ENCODE data around the gene MIPEP. TPM values are rescaled to one million over a fixed set of nuclear protein-coding genes. Genes with fewer than 3 reads are reported as not detected.
"Not testable (repeated sequence)": the region's sequence is repeated elsewhere in the genome, so short reads cannot be mapped to it uniquely, and the experiment has no call there.

Gene MIPEP
- polyA plus RNA-seq, 6 donors from 2014 or later: 5.1 to 27.3 (median 22.4) TPM

DNA sequence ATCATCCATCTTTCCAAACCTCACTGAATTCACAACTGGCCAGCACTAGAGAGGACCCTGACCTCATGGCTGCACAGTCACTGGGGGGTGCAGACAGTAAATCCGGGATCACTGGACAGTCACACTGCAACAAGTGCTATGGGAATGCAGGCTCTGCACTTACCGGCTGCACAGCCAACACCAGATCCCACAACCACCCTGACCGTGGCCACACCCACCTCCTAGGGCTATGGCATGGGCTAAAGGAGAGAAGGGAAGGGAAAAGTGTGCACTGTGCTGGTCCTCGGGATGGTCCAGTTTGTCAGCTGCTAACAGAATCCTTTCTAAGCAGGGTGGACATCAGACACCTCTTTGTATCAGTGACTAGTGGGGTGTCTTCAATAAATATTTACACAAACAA is 118.2 kb downstream of the MIPEP start:
- H3K27ac Mint-ChIP-seq: no peak overlapping the region
- H3K4me3 Mint-ChIP-seq: no peak overlapping the region
- H3K4me1 Mint-ChIP-seq: peaks cover 14 to 39% (median 23%) of the 10 kb centered on the region in 3 donors
- DNase-seq (no peak), ATAC-seq (ENCODE audit: low read depth in 2 of 2) (no peak)
- peaks cover 59 to 84% (median 66%) of the 10 kb centered on the region in 3 donors for H3K27me3 Mint-ChIP-seq
- H3K36me3 Mint-ChIP-seq: peaks cover 8 to 15% of the 10 kb centered on the region in 2 donors
- H3K9me3 Mint-ChIP-seq: no peaks in the 10 kb centered on the region

DNA sequence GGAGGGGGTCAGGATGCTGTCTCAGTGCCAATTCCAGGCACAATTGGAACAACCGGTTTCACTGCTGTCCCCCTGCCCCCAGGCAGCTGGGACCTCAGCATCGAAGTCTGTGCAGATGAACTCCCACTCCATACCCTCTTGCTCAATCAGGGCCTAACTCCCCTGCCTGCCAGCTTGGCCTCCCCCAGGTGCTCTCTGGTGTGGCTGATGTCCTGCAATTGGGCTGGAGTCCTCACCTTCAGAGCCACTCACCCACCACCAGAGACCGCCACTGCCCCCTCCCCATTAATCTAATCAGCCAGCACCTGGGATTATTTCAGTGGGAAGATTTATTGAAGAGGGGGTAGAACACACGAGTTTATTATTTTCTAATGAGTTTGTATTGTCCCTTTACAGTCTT is 118.8 kb downstream of the MIPEP start:
- Mint-ChIP-seq H3K27ac (no peak overlapping the region), H3K36me3 (peaks cover 2 to 17% of the 10 kb centered on the region in 2 donors), H3K4me1 (peaks cover 11 to 34% (median 19%) of the 10 kb centered on the region in 3 donors), H3K27me3 (peaks cover 54 to 78% (median 67%) of the 10 kb centered on the region in 3 donors), H3K4me3 (no peak overlapping the region), H3K9me3 (no peaks in the 10 kb centered on the region)
- ATAC-seq (ENCODE audit: low read depth in 2 of 2) (no peak), DNase-seq (no peak)

DNA sequence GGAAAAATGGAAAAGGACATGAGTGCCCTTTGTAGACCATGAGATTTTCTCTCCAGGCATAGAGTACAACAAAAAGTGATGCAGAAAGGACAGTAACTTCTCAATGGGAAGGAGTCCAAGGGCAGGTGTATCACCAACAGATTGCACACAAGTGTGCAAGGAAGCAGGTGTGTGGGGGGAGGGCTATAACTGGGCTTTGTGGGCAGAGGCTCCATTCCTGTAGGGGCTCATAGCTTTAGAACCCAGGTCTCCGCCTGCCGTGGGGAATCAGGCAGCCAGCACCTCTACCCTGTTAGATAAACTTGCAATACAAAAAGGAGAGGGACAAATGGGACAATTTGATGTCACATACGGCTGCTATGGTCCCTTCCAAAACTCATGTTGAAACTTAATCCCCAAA is 119.8 kb downstream of the MIPEP start:
- DNase-seq (no peak), ATAC-seq (ENCODE audit: low read depth in 2 of 2) (no peak)
- Mint-ChIP-seq H3K9me3 (no peaks in the 10 kb centered on the region), H3K4me3 (peak overlapping the region in 1 of 8 donors; percentile 25), H3K36me3 (peaks cover 0 to 19% of the 10 kb centered on the region in 2 donors), H3K4me1 (peaks cover 9 to 32% (median 19%) of the 10 kb centered on the region in 3 donors), H3K27me3 (peaks cover 51 to 73% (median 70%) of the 10 kb centered on the region in 3 donors), H3K27ac (no peak overlapping the region)

DNA sequence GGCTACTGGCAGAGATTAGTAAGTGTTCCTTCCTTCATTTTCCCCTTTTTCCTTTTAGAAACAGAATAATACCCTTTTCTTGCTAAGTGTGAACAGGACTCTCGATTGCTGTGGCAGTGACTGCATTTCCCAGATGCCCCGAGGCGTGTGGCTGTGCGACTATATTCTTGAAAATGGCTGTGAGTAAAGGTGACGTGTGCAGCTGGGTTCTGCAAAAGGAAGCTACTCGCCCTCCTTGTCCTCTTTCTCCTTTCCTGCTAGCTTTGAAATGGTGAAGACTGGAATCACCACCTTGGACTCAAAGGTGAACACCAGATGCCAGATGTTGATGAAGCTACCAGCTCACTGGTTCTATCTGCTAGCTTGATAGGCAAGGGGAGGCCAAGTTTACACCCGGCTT is 121.4 kb downstream of the MIPEP start:
- no peak for ATAC-seq (ENCODE audit: low read depth in 2 of 2)
- H3K36me3 Mint-ChIP-seq: peaks cover 0 to 15% of the 10 kb centered on the region in 2 donors
- no peak overlapping the region for H3K27ac Mint-ChIP-seq
- no peak overlapping the region for H3K4me3 Mint-ChIP-seq
- H3K4me1 Mint-ChIP-seq: peaks cover 9 to 32% (median 19%) of the 10 kb centered on the region in 3 donors
- H3K27me3 Mint-ChIP-seq: peaks cover 38 to 69% (median 58%) of the 10 kb centered on the region in 3 donors
- DNase-seq: no peak
- no peaks in the 10 kb centered on the region for H3K9me3 Mint-ChIP-seq

DNA sequence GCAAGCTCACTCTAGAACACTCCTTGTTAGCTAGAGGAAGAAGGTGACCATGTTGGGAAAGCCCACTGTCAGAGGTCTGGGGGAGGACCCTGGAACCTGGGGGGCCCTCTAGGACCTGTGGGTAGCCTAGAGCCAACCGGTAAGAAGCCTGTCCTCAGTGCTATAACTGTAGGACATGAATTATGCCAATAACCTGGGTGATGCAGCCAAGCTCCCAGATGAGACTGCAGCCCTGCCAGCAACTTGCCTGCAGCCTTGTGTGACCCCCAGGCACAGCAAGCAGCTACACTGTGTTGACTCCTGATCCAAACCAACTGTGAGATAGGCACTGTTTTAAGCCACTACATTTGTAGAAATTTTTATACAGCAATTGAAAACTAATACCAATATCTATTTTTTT is 122.3 kb downstream of the MIPEP start:
- no peak for ATAC-seq (ENCODE audit: low read depth in 2 of 2)
- H3K36me3 Mint-ChIP-seq: peaks cover 0 to 18% of the 10 kb centered on the region in 2 donors
- H3K27ac Mint-ChIP-seq: no peak overlapping the region
- no peak for DNase-seq
- H3K27me3 Mint-ChIP-seq: peaks cover 34 to 65% (median 53%) of the 10 kb centered on the region in 3 donors
- H3K4me3 Mint-ChIP-seq: no peak overlapping the region
- no peaks in the 10 kb centered on the region for H3K9me3 Mint-ChIP-seq
- peaks cover 9 to 32% (median 19%) of the 10 kb centered on the region in 3 donors for H3K4me1 Mint-ChIP-seq

DNA sequence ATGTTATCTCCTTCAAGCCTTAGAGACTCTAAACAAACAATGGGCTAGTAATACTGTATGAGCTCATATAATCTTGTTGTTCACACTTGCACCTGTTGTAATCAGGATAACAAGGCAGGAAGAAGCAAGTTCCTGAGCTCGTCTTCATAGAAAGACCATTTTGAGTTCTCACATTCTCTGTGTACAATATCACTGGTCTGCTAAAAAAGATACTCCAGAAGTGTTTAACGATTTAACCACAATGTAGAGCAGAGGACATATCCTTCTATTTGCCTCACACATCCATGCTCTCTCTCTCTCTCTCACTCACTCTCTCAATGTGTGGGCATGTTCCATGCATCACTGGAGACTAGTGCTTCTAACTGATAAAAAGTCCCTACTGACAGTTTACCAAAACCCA is 122.9 kb downstream of the MIPEP start:
- Mint-ChIP-seq H3K4me1 (peaks cover 6 to 27% (median 16%) of the 10 kb centered on the region in 3 donors), H3K4me3 (no peak overlapping the region), H3K36me3 (peaks cover 0 to 18% of the 10 kb centered on the region in 2 donors), H3K27ac (peak overlapping the region in 1 of 6 donors; percentile 7), H3K27me3 (peaks cover 34 to 59% (median 46%) of the 10 kb centered on the region in 3 donors), H3K9me3 (no peaks in the 10 kb centered on the region)
- ATAC-seq (ENCODE audit: low read depth in 2 of 2) (peak in 1 of 2 donors; percentile 33), DNase-seq (no peak)

DNA sequence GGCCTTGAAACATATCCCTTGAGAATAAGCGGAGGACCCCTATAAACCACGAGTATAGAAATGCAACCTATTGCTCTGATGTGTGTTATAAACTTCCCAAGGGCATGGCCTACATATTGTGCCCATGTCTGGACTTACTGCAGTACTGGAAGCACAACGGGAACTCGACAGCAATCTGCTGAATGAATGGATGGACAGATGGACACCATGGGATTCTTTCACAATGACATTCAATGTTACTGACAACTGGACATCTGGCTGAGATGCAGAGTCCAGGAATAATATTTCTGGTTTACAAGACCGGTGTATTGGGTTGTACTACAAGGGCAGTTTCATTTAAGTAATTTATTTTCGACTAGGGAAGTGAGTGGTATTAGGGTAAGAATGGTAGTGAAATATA is 123.7 kb downstream of the MIPEP start:
- ATAC-seq (ENCODE audit: low read depth in 2 of 2) (no peak), DNase-seq (no peak)
- Mint-ChIP-seq H3K27ac (no peak overlapping the region), H3K4me3 (no peak overlapping the region), H3K36me3 (peaks cover 0 to 18% of the 10 kb centered on the region in 2 donors), H3K27me3 (peaks cover 28 to 53% (median 40%) of the 10 kb centered on the region in 3 donors), H3K9me3 (no peaks in the 10 kb centered on the region), H3K4me1 (peaks cover 6 to 22% (median 13%) of the 10 kb centered on the region in 3 donors)

DNA sequence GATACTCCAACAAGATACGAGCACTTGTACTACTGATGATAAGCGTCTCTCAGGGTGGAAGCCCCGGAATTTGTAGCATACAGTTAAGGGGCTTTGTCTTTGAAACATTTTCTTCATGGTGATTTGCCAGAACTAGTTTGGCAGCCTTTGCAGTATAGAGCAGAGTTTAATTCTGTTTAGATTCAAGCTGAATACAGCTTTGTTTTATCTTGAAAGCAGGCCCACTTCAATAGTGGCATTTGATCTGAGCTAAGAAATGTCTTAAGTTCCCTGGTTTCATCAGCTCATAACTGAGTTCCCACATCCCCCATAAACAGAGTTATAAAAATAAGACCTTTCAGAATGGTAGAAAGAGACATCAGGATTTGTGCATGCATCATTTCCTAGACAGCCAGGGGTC is 125.9 kb downstream of the MIPEP start:
- peaks cover 6 to 12% (median 9%) of the 10 kb centered on the region in 3 donors for H3K4me1 Mint-ChIP-seq
- ATAC-seq (ENCODE audit: low read depth in 2 of 2): no peak
- H3K36me3 Mint-ChIP-seq: peaks cover 0 to 17% of the 10 kb centered on the region in 2 donors
- DNase-seq: no peak
- H3K27me3 Mint-ChIP-seq: peaks cover 8 to 31% (median 18%) of the 10 kb centered on the region in 3 donors
- H3K27ac Mint-ChIP-seq: no peak overlapping the region
- no peaks in the 10 kb centered on the region for H3K9me3 Mint-ChIP-seq
- H3K4me3 Mint-ChIP-seq: no peak overlapping the region

DNA sequence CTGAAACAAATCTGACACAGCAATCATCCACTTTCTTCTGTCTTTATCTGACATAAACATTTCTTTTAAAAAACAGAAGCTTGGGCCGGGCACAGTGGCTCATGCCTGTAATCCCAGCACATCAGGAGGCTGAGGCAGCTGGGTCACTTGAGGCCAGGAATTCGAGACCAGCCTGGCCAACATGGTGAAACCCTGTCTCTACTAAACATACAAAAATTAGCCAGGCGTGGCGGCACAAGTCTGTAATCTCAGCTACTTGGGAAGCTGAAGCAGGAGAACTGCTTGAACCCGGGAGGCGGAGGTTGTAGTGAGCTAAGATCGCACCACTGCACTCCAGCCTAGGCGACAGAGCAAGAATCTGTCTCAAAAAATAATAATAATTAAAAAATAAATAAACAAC is 127.4 kb downstream of the MIPEP start:
- not testable (repeated sequence) for H3K4me1 Mint-ChIP-seq; H3K27ac Mint-ChIP-seq; H3K4me3 Mint-ChIP-seq; DNase-seq; H3K9me3 Mint-ChIP-seq; ATAC-seq (ENCODE audit: low read depth in 2 of 2)
- Mint-ChIP-seq H3K36me3 (peaks cover 0 to 17% of the 10 kb centered on the region in 2 donors), H3K27me3 (peaks cover 7 to 24% (median 8%) of the 10 kb centered on the region in 3 donors)

DNA sequence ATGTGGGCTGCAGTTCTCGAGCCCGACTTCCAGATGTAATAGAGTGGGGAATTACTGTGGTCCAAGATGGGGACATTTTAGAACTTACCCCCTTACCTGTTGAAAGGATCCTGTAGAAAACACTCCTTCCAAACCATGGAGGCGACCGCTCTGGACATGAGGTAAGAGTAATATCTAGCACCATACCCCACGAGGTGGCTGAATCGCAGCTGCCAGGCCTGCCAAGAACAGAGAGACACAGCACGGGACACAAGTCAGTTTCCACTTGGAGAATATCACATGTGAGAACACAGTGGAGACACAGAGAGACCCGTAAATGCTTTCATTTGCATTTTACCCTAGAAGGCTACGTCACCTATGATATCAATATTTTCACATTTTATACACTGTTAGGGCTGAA is 129.2 kb downstream of the MIPEP start:
- peaks cover 0 to 14% (median 0%) of the 10 kb centered on the region in 3 donors for H3K27me3 Mint-ChIP-seq
- no peak overlapping the region for H3K27ac Mint-ChIP-seq
- ATAC-seq (ENCODE audit: low read depth in 2 of 2) (no peak), DNase-seq (no peak)
- H3K36me3 Mint-ChIP-seq: peaks cover 0 to 17% of the 10 kb centered on the region in 2 donors
- H3K4me3 Mint-ChIP-seq: no peak overlapping the region
- H3K4me1 Mint-ChIP-seq: no peaks in the 10 kb centered on the region
- no peaks in the 10 kb centered on the region for H3K9me3 Mint-ChIP-seq

DNA sequence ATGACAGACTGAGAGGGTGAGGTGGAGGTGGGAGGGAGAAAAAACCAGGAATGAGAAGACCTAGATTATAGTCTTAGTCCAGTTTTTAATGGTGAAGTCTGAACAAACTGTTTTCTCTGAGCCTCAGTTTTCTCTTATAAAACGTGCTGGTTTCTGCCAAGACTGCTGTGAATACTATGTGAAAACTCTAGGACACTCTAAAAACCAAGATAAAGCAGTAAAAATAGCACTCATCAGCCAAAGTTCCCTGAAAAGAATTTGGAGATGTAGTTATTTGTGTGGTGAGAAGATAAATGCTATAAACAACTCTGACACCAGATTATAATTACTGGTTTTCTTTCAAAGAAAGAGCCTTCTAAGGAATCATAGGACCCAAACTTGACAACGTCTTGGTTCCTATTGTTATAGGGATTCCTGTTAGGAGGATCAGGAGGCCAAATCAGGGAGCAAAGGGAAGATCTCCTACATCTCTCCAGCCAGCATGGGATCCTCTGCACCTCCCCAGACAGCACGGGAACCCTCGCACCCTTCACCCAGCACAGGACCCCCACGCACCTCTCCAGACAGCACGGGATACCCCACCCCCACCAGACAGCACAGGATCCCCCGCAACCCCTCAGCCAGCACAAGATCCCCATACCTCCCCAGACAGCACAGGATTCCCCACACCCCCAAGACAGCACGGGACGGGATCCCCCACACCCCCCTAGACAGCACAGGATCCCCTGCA is 130.2 kb downstream of the MIPEP start:
- Mint-ChIP-seq H3K4me3 (no peak overlapping the region), H3K9me3 (no peaks in the 10 kb centered on the region), H3K4me1 (peaks cover 0 to 5% (median 0%) of the 10 kb centered on the region in 3 donors), H3K36me3 (peaks cover 0 to 22% of the 10 kb centered on the region in 2 donors), H3K27me3 (peaks cover 0 to 11% (median 0%) of the 10 kb centered on the region in 3 donors), H3K27ac (peak overlapping the region in 1 of 6 donors; percentile 30)
- DNase-seq (no peak), ATAC-seq (ENCODE audit: low read depth in 2 of 2) (no peak)

DNA sequence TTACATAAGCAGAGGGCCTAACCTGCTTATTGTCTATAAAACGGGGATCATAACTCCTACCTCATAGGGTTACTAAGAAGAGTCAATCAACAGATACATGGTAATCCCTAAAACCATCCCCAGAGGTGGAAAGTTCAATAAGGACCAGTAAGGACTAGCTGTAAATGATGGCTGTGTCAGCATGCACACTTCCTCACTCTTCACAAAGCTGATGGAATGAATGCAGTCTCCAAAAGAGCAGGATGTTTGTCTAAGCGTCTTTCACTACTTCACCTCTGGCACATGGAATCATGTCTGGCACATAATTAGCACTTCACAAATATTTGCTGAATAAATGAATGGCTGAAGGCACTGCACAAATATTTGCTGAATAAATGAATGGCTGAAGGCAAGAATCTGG is 134.2 kb downstream of the MIPEP start:
- H3K9me3 Mint-ChIP-seq: no peaks in the 10 kb centered on the region

DNA sequence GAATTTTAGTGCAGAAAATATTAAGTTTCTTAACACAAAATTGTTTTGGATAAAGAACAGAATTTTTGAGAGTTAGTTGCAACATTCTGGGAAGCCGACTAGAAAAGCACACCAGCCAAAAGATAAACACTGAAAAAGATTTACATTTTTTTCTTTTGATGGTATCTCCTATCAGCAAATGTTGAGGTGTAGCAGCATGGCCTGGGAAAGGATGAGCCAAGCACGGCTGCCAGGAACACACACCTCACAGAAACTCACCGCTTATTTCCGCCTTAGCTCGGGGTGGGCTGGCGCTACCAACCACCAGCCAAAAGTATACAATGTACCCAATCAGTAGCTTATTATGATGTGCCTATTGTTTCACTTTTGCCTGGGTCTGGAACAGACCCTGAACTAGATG is 134.7 kb downstream of the MIPEP start:
- Mint-ChIP-seq H3K27me3 (peaks cover 0 to 6% (median 3%) of the 10 kb centered on the region in 3 donors), H3K36me3 (peaks cover 12 to 28% of the 10 kb centered on the region in 2 donors), H3K27ac (no peak overlapping the region), H3K9me3 (no peaks in the 10 kb centered on the region), H3K4me3 (no peak overlapping the region), H3K4me1 (peaks cover 4 to 30% (median 11%) of the 10 kb centered on the region in 3 donors)
- DNase-seq (no peak), ATAC-seq (ENCODE audit: low read depth in 2 of 2) (no peak)

More for the DNA sequence above, 134.2 kb downstream of the MIPEP start:
- Mint-ChIP-seq H3K4me3 (no peak overlapping the region), H3K27ac (no peak overlapping the region), H3K4me1 (peaks cover 4 to 25% (median 11%) of the 10 kb centered on the region in 3 donors), H3K36me3 (peaks cover 11 to 31% of the 10 kb centered on the region in 2 donors), H3K27me3 (peaks cover 0 to 3% (median under 1%) of the 10 kb centered on the region in 3 donors)
- no peak for DNase-seq
- ATAC-seq (ENCODE audit: low read depth in 2 of 2): no peak

DNA sequence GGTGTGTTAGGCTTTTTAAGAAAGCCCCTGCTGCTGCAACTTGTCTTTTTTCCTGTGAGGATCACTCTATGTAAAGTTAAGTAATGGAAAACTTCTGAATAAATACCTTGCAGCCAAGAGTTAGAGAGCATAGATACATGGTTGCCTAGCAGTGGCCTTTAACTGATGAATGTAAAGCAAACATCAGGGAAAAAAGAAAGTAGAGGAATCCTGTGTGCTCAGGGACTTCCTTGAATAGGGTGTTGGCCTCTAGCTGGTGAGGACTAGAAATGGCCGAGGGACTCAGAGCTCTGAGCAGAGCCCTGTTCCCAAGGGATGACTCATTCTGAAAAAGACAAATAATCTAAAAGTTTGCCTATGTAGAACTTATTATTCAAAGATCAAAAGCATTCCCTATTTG is 135.7 kb downstream of the MIPEP start:
- H3K4me1 Mint-ChIP-seq: peaks cover 7 to 34% (median 18%) of the 10 kb centered on the region in 3 donors
- ATAC-seq (ENCODE audit: low read depth in 2 of 2) (no peak), DNase-seq (no peak)
- peaks cover 0 to 6% (median 3%) of the 10 kb centered on the region in 3 donors for H3K27me3 Mint-ChIP-seq
- no peak overlapping the region for H3K27ac Mint-ChIP-seq
- peaks cover 12 to 28% of the 10 kb centered on the region in 2 donors for H3K36me3 Mint-ChIP-seq
- H3K4me3 Mint-ChIP-seq: no peak overlapping the region
- H3K9me3 Mint-ChIP-seq: no peaks in the 10 kb centered on the region
